GM18505 (cell line): ENCODE measurements around the gene RPL19.
"Not testable (repeated sequence)": the region's sequence is repeated elsewhere in the genome, so short reads cannot be mapped to it uniquely, and the experiment has no call there.

Source experiments
- ATAC-seq: cut with Tn5 transposase; IDR thresholded peaks from one replicate; pipeline ENCODE4 v1.9.1; 2021; ENCODE audit not compliant: unreplicated experiment
- POLR2A ChIP-seq: IDR thresholded peaks from 4 replicates; pipeline ENCODE4 v1.6.1; 2011; ENCODE audit warnings: borderline replicate concordance; ENCODE audit not compliant: insufficient read depth, insufficient read length; ENCODE audit errors: extremely low read depth

Gene RPL19

DNA sequence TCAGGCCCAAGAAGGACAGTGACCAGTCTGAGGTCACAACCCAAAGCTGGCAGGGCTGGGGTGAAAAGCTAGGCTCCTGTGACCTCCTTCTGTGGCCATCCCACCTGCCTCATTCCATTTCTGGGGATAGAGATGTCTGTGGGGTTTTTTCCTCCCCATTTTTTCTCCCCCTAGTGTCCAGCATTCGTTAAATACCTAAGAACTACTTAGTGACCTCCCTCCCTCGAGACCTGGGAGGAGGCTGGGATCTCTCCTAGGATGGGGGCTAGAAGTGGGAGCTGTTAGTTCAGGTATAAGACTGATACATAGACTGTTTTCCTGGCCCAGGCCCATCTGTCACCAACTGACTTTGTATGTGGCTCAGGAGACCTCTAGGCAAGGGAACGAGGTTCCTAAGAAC lies 46.2 kb downstream of the RPL19 start:
- TF ChIP-seq POLR2A: no peak
- no peak for ATAC-seq

GRCh38 chr17:39250076-39250475 lies 50.0 kb downstream of the RPL19 start:
- not testable (repeated sequence) for ATAC-seq

DNA sequence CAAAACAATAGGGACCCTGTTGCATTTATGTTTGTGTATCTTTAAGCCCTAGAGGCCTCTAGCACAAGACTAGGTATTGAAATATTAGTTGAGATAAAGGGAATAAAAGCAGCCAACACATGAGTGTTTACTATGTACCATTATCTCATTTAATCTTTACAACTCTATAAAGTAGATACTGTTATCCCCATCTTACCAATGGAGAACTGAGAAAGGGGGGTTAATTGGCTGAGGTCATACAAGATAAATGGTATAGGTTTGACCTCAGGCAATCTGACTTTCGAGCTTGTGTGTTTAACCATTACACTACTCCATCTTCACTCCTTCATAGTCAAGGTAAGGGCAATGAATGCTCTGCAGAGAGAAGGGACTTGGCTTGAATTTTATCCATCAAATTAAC lies 51.9 kb downstream of the RPL19 start:
- TF ChIP-seq POLR2A: no peak
- no peak for ATAC-seq

GRCh38 chr17:39252788-39253460 lies 52.8 kb downstream of the RPL19 start:
- no peak for ATAC-seq
- TF ChIP-seq POLR2A: no peak
